Neural progenitor cell (in vitro differentiated cells): Measurements from ENCODE around the gene PIP4K2B. TPM values are rescaled to one million over a fixed set of nuclear protein-coding genes. Genes with fewer than 3 reads are reported as not detected.

ENCODE experiments used
- DNase-seq: peaks from one replicate; pipeline ENCODE4 v3.0.0-alpha.2; 2016; ENCODE audit warnings: low spot score
- H2AFZ ChIP-seq: fragments of 200-600 bp; sonication (generic); replicated peaks from 2 replicates; pipeline ENCODE4 v1.6.1; 2016; ENCODE audit warnings: antibody characterized with exemption
- H3F3A ChIP-seq: fragments of 200-600 bp; sonication (generic); 2 replicates; pipeline ENCODE4 v1.6.1; 2016; ENCODE audit warnings: antibody characterized with exemption, low read depth
- H3K27ac ChIP-seq: fragments of 200-600 bp; sonication (generic); 2 replicates; pipeline ENCODE4 v1.5.1; 2016; ENCODE audit warnings: mild to moderate bottlenecking
- H3K27me3 ChIP-seq: fragments of 200-600 bp; sonication (generic); 2 replicates; pipeline ENCODE4 v1.6.1; 2016; ENCODE audit warnings: mild to moderate bottlenecking, moderate library complexity
- H3K36me3 ChIP-seq: fragments of 200-600 bp; sonication (generic); 2 replicates; pipeline ENCODE4 v1.5.1; 2016
- H3K4me1 ChIP-seq: fragments of 200-600 bp; sonication (generic); 2 replicates; pipeline ENCODE4 v1.6.1; 2016; ENCODE audit warnings: mixed run types
- H3K4me2 ChIP-seq: fragments of 200-600 bp; sonication (generic); 2 replicates; pipeline ENCODE4 v1.6.1; 2016
- H3K4me3 ChIP-seq: fragments of 200-600 bp; sonication (generic); 2 replicates; pipeline ENCODE4 v1.5.1; 2016
- H3K79me2 ChIP-seq: fragments of 200-600 bp; sonication (generic); 2 replicates; pipeline ENCODE4 v1.6.1; 2016; ENCODE audit warnings: low read depth
- H3K9ac ChIP-seq: fragments of 200-600 bp; sonication (generic); 2 replicates; pipeline ENCODE4 v1.6.1; 2016
- H3K9me3 ChIP-seq: fragments of 200-600 bp; sonication (generic); 2 replicates; pipeline ENCODE4 v1.5.1; 2016; ENCODE audit warnings: low read depth
- H4K20me1 ChIP-seq: fragments of 200-600 bp; sonication (generic); 2 replicates; pipeline ENCODE4 v1.6.1; 2016; ENCODE audit warnings: low read depth
- H3K27ac Mint-ChIP-seq: 3 replicates; pipeline ENCODE4 v1.8.0; 2021; ENCODE audit warnings: mixed read lengths
- H3K27me3 Mint-ChIP-seq: 2 replicates; pipeline ENCODE4 v1.8.0; 2022; ENCODE audit warnings: low read depth, mild to moderate bottlenecking, inconsistent platforms, moderate library complexity, mixed read lengths; ENCODE audit not compliant: insufficient read depth
- H3K36me3 Mint-ChIP-seq: 3 replicates; pipeline ENCODE4 v1.8.0; 2021; ENCODE audit warnings: mixed read lengths
- H3K4me1 Mint-ChIP-seq: 3 replicates; pipeline ENCODE4 v1.8.0; 2021; ENCODE audit warnings: mixed read lengths
- H3K4me3 Mint-ChIP-seq: 3 replicates; pipeline ENCODE4 v1.8.0; 2021; ENCODE audit warnings: mild to moderate bottlenecking, moderate library complexity, mixed read lengths
- H3K9me3 Mint-ChIP-seq: 3 replicates; pipeline ENCODE4 v1.8.0; 2020; ENCODE audit warnings: mixed read lengths
- CTCF ChIP-seq: fragments of 200-600 bp; sonication (generic); IDR thresholded peaks from 2 replicates; pipeline ENCODE4 v1.5.1; 2017; ENCODE audit warnings: antibody characterized with exemption, mild to moderate bottlenecking
- EZH2 ChIP-seq: fragments of 200-600 bp; sonication (generic); IDR thresholded peaks from 2 replicates; pipeline ENCODE4 v1.6.1; 2017; ENCODE audit warnings: antibody characterized with exemption, mild to moderate bottlenecking, moderate library complexity
- EZH2phosphoT487 ChIP-seq: fragments of 200-600 bp; sonication (generic); IDR thresholded peaks from 2 replicates; pipeline ENCODE4 v1.6.1; 2017; ENCODE audit warnings: antibody characterized with exemption
- total RNA-seq: library from RNA; depleted of rRNA; stranded (reverse); fragments of >200 nt; gene quantifications from 2 replicates; pipeline ENCODE4 v1.2.3, GENCODE V29; 2015; ENCODE audit warnings: low replicate concordance

The PIP4K2B gene
- total RNA-seq, 1 donor from 2014 or later: 45.6 TPM

GRCh38 chr17:38748149-38748891, 51.0 kb downstream of the PIP4K2B start, which contains the start of gene PCGF2:
Gene PCGF2, minus strand, starts transcription at chr17:38748336. Its CDS starts 7,934 bp downstream, at chr17:38740402.
- peak within 1 kb of the TSS; percentile 86 for H3K27ac Mint-ChIP-seq
- peaks cover 54% of the 10 kb centered on the region for H3K4me1 Mint-ChIP-seq
- H3K4me1 ChIP-seq: peaks cover 27% of the 10 kb centered on the region

GRCh38 chr17:38747463-38748148, 51.8 kb downstream of the PIP4K2B start:
- Histone ChIP-seq H3K36me3 (no peaks in the 10 kb centered on the region), H3K27me3 (no peaks in the 10 kb centered on the region), H3F3A (peaks cover 39% of the 10 kb centered on the region), H3K4me1 (peaks cover 26% of the 10 kb centered on the region), H4K20me1 (peaks cover 49% of the 10 kb centered on the region), H3K9me3 (no peaks in the 10 kb centered on the region), H3K79me2 (peaks cover 76% of the 10 kb centered on the region), H3K27ac (peak overlapping the region; percentile 42), H2AFZ (peak overlapping the region; percentile 63), H3K4me2 (peak overlapping the region; percentile 99), H3K9ac (peak overlapping the region; percentile 74), H3K4me3 (peak overlapping the region; percentile 92)
- H3K27ac Mint-ChIP-seq: peak overlapping the region; percentile 86
- H3K4me1 Mint-ChIP-seq: peaks cover 56% of the 10 kb centered on the region
- H3K9me3 Mint-ChIP-seq: peaks cover 3% of the 10 kb centered on the region
- DNase-seq: peak; percentile 80
- H3K36me3 Mint-ChIP-seq: peaks cover 10% of the 10 kb centered on the region
- peak overlapping the region; percentile 97 for H3K4me3 Mint-ChIP-seq
- TF ChIP-seq EZH2 (no peak), EZH2phosphoT487 (no peak), CTCF (peak; percentile 35)
- H3K27me3 Mint-ChIP-seq: peaks cover 26% of the 10 kb centered on the region

More at GRCh38 chr17:38748149-38748891, 51.0 kb downstream of the PIP4K2B start, which contains the start of gene PCGF2:
- peak within 1 kb of the TSS; percentile 51 for H3K27ac ChIP-seq
- peak within 1 kb of the TSS; percentile 99 for H3K4me2 ChIP-seq
- peak; percentile 97 for DNase-seq
- no peaks in the 10 kb centered on the region for H3K27me3 ChIP-seq
- peaks cover 45% of the 10 kb centered on the region for H4K20me1 ChIP-seq
- H3K4me3 Mint-ChIP-seq: peak within 1 kb of the TSS; percentile 99
- peak within 1 kb of the TSS; percentile 92 for H3K4me3 ChIP-seq
- H3K36me3 Mint-ChIP-seq: peaks cover 10% of the 10 kb centered on the region
- H3K79me2 ChIP-seq: peaks cover 75% of the 10 kb centered on the region
- H3K36me3 ChIP-seq: no peaks in the 10 kb centered on the region
- TF ChIP-seq EZH2phosphoT487: no peak
- TF ChIP-seq EZH2: no peak
- TF ChIP-seq CTCF: no peak
- H2AFZ ChIP-seq: peak within 1 kb of the TSS; percentile 63
- H3K9me3 ChIP-seq: no peaks in the 10 kb centered on the region
- peak within 1 kb of the TSS; percentile 74 for H3K9ac ChIP-seq
- H3K9me3 Mint-ChIP-seq: peaks cover 3% of the 10 kb centered on the region
- H3F3A ChIP-seq: peaks cover 39% of the 10 kb centered on the region
- H3K27me3 Mint-ChIP-seq: peaks cover 26% of the 10 kb centered on the region

GRCh38 chr17:38746849-38747462, 52.4 kb downstream of the PIP4K2B start:
- peaks cover 59% of the 10 kb centered on the region for H3K4me1 Mint-ChIP-seq

More at GRCh38 chr17:38746849-38747462, 52.4 kb downstream of the PIP4K2B start:
- Histone ChIP-seq H3K9ac (peak overlapping the region; percentile 12), H2AFZ (no peak overlapping the region), H3K4me1 (peaks cover 26% of the 10 kb centered on the region), H3K27me3 (no peaks in the 10 kb centered on the region), H4K20me1 (peaks cover 55% of the 10 kb centered on the region), H3K36me3 (no peaks in the 10 kb centered on the region), H3F3A (peaks cover 36% of the 10 kb centered on the region), H3K27ac (no peak overlapping the region), H3K4me2 (peak overlapping the region; percentile 99), H3K9me3 (no peaks in the 10 kb centered on the region), H3K79me2 (peaks cover 83% of the 10 kb centered on the region), H3K4me3 (peak overlapping the region; percentile 92)
- Mint-ChIP-seq H3K27me3 (peaks cover 20% of the 10 kb centered on the region), H3K4me3 (peak overlapping the region; percentile 97), H3K27ac (no peak overlapping the region), H3K9me3 (peaks cover 3% of the 10 kb centered on the region), H3K36me3 (peaks cover 8% of the 10 kb centered on the region)
- no peak for DNase-seq
- no peak for TF ChIP-seq EZH2
